ENCODE results near the gene SLC2A8.

SLC2A8 gene

GRCh38 chr9:127399736-127400269, 2.8 kb downstream of the SLC2A8 start:
- in situ Hi-C loops (cut with MboI; ENCODE audit: low sequenced_read_pairs): no loop called here

GRCh38 chr9:127402401-127403090, 5.6 kb downstream of the SLC2A8 start:
- in situ Hi-C loops (cut with MboI; ENCODE audit: low sequenced_read_pairs): no loop called here

- in situ Hi-C loops (cut with MboI; ENCODE audit: low sequenced_read_pairs): no loop called here
Measured at GRCh38 chr9:127403507-127404192, 6.7 kb downstream of the SLC2A8 start.

GRCh38 chr9:127404631-127405030, 7.7 kb downstream of the SLC2A8 start:
- in situ Hi-C loops (cut with MboI; ENCODE audit: low sequenced_read_pairs): no loop called here

GRCh38 chr9:127405344-127406125, 8.6 kb downstream of the SLC2A8 start:
- in situ Hi-C loops (cut with MboI; ENCODE audit: low sequenced_read_pairs): no loop called here

GRCh38 chr9:127406799-127407491, 10.0 kb downstream of the SLC2A8 start:
- in situ Hi-C loops (cut with MboI; ENCODE audit: low sequenced_read_pairs): no loop called here

GRCh38 chr9:127407492-127407843, 10.5 kb downstream of the SLC2A8 start:
- in situ Hi-C loops (cut with MboI; ENCODE audit: low sequenced_read_pairs): no loop called here

- in situ Hi-C loops (cut with MboI; ENCODE audit: low sequenced_read_pairs): no loop called here
Measured at GRCh38 chr9:127411122-127411521, 14.2 kb downstream of the SLC2A8 start.

- in situ Hi-C loops (cut with MboI; ENCODE audit: low sequenced_read_pairs): no loop called here
Measured at GRCh38 chr9:127415141-127415540, 18.2 kb downstream of the SLC2A8 start.

GRCh38 chr9:127415657-127416056, 18.7 kb downstream of the SLC2A8 start:
- in situ Hi-C loops (cut with MboI; ENCODE audit: low sequenced_read_pairs): no loop called here

- in situ Hi-C loops (cut with MboI; ENCODE audit: low sequenced_read_pairs): no loop called here
Measured at GRCh38 chr9:127417131-127418036, 20.4 kb downstream of the SLC2A8 start.

- in situ Hi-C loops (cut with MboI; ENCODE audit: low sequenced_read_pairs): no loop called here
Measured at GRCh38 chr9:127418037-127418471, 21.1 kb downstream of the SLC2A8 start.

- in situ Hi-C loops (cut with MboI; ENCODE audit: low sequenced_read_pairs): no loop called here
Measured at GRCh38 chr9:127419348-127419747, 22.4 kb downstream of the SLC2A8 start.

GRCh38 chr9:127421057-127421456, 24.1 kb downstream of the SLC2A8 start:
- in situ Hi-C loops (cut with MboI; ENCODE audit: low sequenced_read_pairs): no loop called here

- in situ Hi-C loops (cut with MboI; ENCODE audit: low sequenced_read_pairs): no loop called here
Measured at GRCh38 chr9:127422133-127422782, 25.3 kb downstream of the SLC2A8 start.

- in situ Hi-C loops (cut with MboI; ENCODE audit: low sequenced_read_pairs): no loop called here
Measured at GRCh38 chr9:127422787-127423186, 25.8 kb downstream of the SLC2A8 start.

- in situ Hi-C loops (cut with MboI; ENCODE audit: low sequenced_read_pairs): no loop called here
Measured at GRCh38 chr9:127423476-127423933, 26.5 kb downstream of the SLC2A8 start.

- in situ Hi-C loops (cut with MboI; ENCODE audit: low sequenced_read_pairs): no loop called here
Measured at GRCh38 chr9:127423934-127424675, 27.1 kb downstream of the SLC2A8 start, which contains the start of gene ZNF79. Gene ZNF79 (plus strand): TSS chr9:127424382. CDS start chr9:127424788, 406 bp downstream.

GRCh38 chr9:127424676-127424999, 27.7 kb downstream of the SLC2A8 start:
- in situ Hi-C loops (cut with MboI; ENCODE audit: low sequenced_read_pairs): no loop called here

Data from HL-60/S4 (cell line).